Measurements from ENCODE around the gene ADCY3. TPM values are rescaled to one million over a fixed set of nuclear protein-coding genes. Genes with fewer than 3 reads are reported as not detected.

Gene ADCY3
- total RNA-seq, 4 donors from 2014 or later: 14.8 to 48.3 (median 34.3) TPM

GRCh38 chr2:24819442-24820174 lies 100.4 kb downstream of the ADCY3 start:
- TF ChIP-seq CTCF (IDR thresholded peaks at IDR 0.05) (no peak), POLR2A (IDR thresholded peaks at IDR 0.05) (no peak)
- intact Hi-C loops (cut with DNase I): no loop called here
- no peak for DNase-seq
- no peak overlapping the region for H3K27ac ChIP-seq
- H3K9me3 ChIP-seq: no peaks in the 10 kb centered on the region
- peaks cover 0 to 97% (median 7%) of the 10 kb centered on the region in 3 donors for H3K36me3 ChIP-seq
- H3K4me1 ChIP-seq: no peaks in the 10 kb centered on the region
- no peaks in the 10 kb centered on the region for H3K27me3 ChIP-seq
- 78 to 88% methylated on average over 3 to 9 of the region's 21 CpGs for WGBS, 2 donors
- no peak overlapping the region for H3K4me3 ChIP-seq

GRCh38 chr2:24818721-24819167 lies 101.3 kb downstream of the ADCY3 start:
- TF ChIP-seq CTCF (IDR thresholded peaks at IDR 0.05) (no peak), POLR2A (IDR thresholded peaks at IDR 0.05) (no peak)
- no peak for DNase-seq
- Histone ChIP-seq H3K9me3 (no peaks in the 10 kb centered on the region), H3K27ac (no peak overlapping the region), H3K36me3 (peaks cover 0 to 91% (median 7%) of the 10 kb centered on the region in 3 donors), H3K4me3 (no peak overlapping the region), H3K4me1 (no peaks in the 10 kb centered on the region), H3K27me3 (no peaks in the 10 kb centered on the region)
- intact Hi-C loops (cut with DNase I): no loop called here
- WGBS, 2 donors: 77 to 87% methylated on average over 5 to 7 of the region's 9 CpGs

- H3K4me1 ChIP-seq: no peaks in the 10 kb centered on the region
- intact Hi-C loops (cut with DNase I): no loop called here
- no peaks in the 10 kb centered on the region for H3K27me3 ChIP-seq
- peaks cover 0 to 74% (median 7%) of the 10 kb centered on the region in 3 donors for H3K36me3 ChIP-seq
- no peak for DNase-seq
- H3K27ac ChIP-seq: no peak overlapping the region
- TF ChIP-seq POLR2A (IDR thresholded peaks at IDR 0.05) (no peak), CTCF (IDR thresholded peaks at IDR 0.05) (no peak)
- H3K4me3 ChIP-seq: no peak overlapping the region
- WGBS, 2 donors: 65 to 81% methylated on average over 4 of the region's 4 CpGs
- H3K9me3 ChIP-seq: no peaks in the 10 kb centered on the region
Observed at GRCh38 chr2:24816884-24817283, 103.2 kb downstream of the ADCY3 start.

GRCh38 chr2:24816404-24816803 lies 103.6 kb downstream of the ADCY3 start:
- Histone ChIP-seq H3K4me1 (no peaks in the 10 kb centered on the region), H3K4me3 (no peak overlapping the region), H3K9me3 (no peaks in the 10 kb centered on the region), H3K27me3 (no peaks in the 10 kb centered on the region), H3K27ac (no peak overlapping the region), H3K36me3 (peaks cover 0 to 70% (median 7%) of the 10 kb centered on the region in 3 donors)
- DNase-seq: no peak
- intact Hi-C loops (cut with DNase I): no loop called here
- WGBS, 2 donors: 89 to 92% methylated on average over 6 of the region's 6 CpGs
- TF ChIP-seq CTCF (IDR thresholded peaks at IDR 0.05): no peak
- TF ChIP-seq POLR2A (IDR thresholded peaks at IDR 0.05): no peak

- no peak for DNase-seq
- H3K27ac ChIP-seq: no peak overlapping the region
- H3K4me1 ChIP-seq: no peaks in the 10 kb centered on the region
- H3K36me3 ChIP-seq: peaks cover 0 to 57% (median 2%) of the 10 kb centered on the region in 3 donors
- no peak overlapping the region for H3K4me3 ChIP-seq
- 91 to 93% methylated on average over 4 of the region's 4 CpGs for WGBS, 2 donors
- intact Hi-C loops (cut with DNase I): no loop called here
- H3K9me3 ChIP-seq: no peaks in the 10 kb centered on the region
- no peaks in the 10 kb centered on the region for H3K27me3 ChIP-seq
- TF ChIP-seq POLR2A (IDR thresholded peaks at IDR 0.05): no peak
- no peak for TF ChIP-seq CTCF (IDR thresholded peaks at IDR 0.05)
Observed at GRCh38 chr2:24815171-24815570, 104.9 kb downstream of the ADCY3 start.

Data from esophagus squamous epithelium (tissue), 5 donors.